Loucy (cell line): ENCODE measurements around the gene TES.
"Not testable (repeated sequence)": the region's sequence is repeated elsewhere in the genome, so short reads cannot be mapped to it uniquely, and the experiment has no call there.

Experiments
- H2AFZ ChIP-seq: fragments of 200-600 bp; sonication (generic); 2 replicates; pipeline ENCODE4 v1.6.0; 2016; ENCODE audit warnings: antibody characterized with exemption, mild to moderate bottlenecking, low read length, moderate library complexity
- H3F3A ChIP-seq: fragments of 200-600 bp; 2 replicates; pipeline ENCODE4 v1.6.0; 2016; ENCODE audit warnings: antibody characterized with exemption, low read depth, mild to moderate bottlenecking
- H3K27me3 ChIP-seq: fragments of 200-600 bp; sonication (generic); 2 replicates; pipeline ENCODE4 v1.6.1; 2014; ENCODE audit warnings: low read length, mild to moderate bottlenecking; ENCODE audit not compliant: insufficient read depth, poor library complexity, severe bottlenecking
- H3K36me3 ChIP-seq: fragments of 200-600 bp; sonication (generic); 2 replicates; pipeline ENCODE4 v1.6.1; 2016; ENCODE audit warnings: low read length; ENCODE audit not compliant: insufficient read depth
- H3K4me1 ChIP-seq: fragments of 200-600 bp; sonication (generic); 2 replicates; pipeline ENCODE4 v1.5.1; 2014; ENCODE audit warnings: low read length, mild to moderate bottlenecking; ENCODE audit not compliant: insufficient read depth, poor library complexity, severe bottlenecking
- H3K4me2 ChIP-seq: fragments of 200-600 bp; sonication (generic); 2 replicates; pipeline ENCODE4 v1.6.0; 2014; ENCODE audit warnings: antibody characterized with exemption, low read length, low read depth, mild to moderate bottlenecking; ENCODE audit not compliant: poor library complexity, severe bottlenecking
- H3K4me3 ChIP-seq: fragments of 200-600 bp; sonication (generic); 2 replicates; pipeline ENCODE4 v1.5.1; 2014; ENCODE audit warnings: low read length, mild to moderate bottlenecking, mixed read lengths; ENCODE audit not compliant: poor library complexity, severe bottlenecking
- H3K79me2 ChIP-seq: fragments of 200-600 bp; sonication (generic); 2 replicates; pipeline ENCODE4 v1.6.1; 2014; ENCODE audit warnings: low read length; ENCODE audit not compliant: insufficient read depth
- H3K9ac ChIP-seq: fragments of 200-600 bp; sonication (generic); 2 replicates; pipeline ENCODE4 v1.6.0; 2014; ENCODE audit warnings: mild to moderate bottlenecking, low read depth, low read length, moderate library complexity; ENCODE audit not compliant: poor library complexity, severe bottlenecking
- H3K9me2 ChIP-seq: fragments of 200-600 bp; sonication (generic); replicated peaks from 2 replicates; pipeline ENCODE4 v1.6.1; 2016; ENCODE audit warnings: low read depth, low read length, mixed read lengths
- H3K9me3 ChIP-seq: fragments of 200-600 bp; sonication (generic); 2 replicates; pipeline ENCODE4 v1.6.1; 2014; ENCODE audit warnings: mild to moderate bottlenecking, antibody characterized with exemption, low read length, low read depth; ENCODE audit not compliant: insufficient read depth
- H4K20me1 ChIP-seq: fragments of 200-600 bp; sonication (generic); 2 replicates; pipeline ENCODE4 v1.6.0; 2014; ENCODE audit warnings: antibody characterized with exemption, low read length, mild to moderate bottlenecking; ENCODE audit not compliant: insufficient read depth, poor library complexity, severe bottlenecking
- EZH2phosphoT487 ChIP-seq: fragments of 200-600 bp; IDR thresholded peaks from 2 replicates; pipeline ENCODE4 v1.6.1; 2018; ENCODE audit warnings: antibody characterized with exemption, mild to moderate bottlenecking, moderate library complexity, borderline replicate concordance
- TF ChIP-seq, protein P1 (sequence below): fragments of 200-600 bp; sonication (generic); conservative IDR thresholded peaks from 2 replicates; pipeline ENCODE4 v1.5.1; 2014; ENCODE audit warnings: mild to moderate bottlenecking, antibody characterized with exemption, low read length

The TES gene

DNA sequence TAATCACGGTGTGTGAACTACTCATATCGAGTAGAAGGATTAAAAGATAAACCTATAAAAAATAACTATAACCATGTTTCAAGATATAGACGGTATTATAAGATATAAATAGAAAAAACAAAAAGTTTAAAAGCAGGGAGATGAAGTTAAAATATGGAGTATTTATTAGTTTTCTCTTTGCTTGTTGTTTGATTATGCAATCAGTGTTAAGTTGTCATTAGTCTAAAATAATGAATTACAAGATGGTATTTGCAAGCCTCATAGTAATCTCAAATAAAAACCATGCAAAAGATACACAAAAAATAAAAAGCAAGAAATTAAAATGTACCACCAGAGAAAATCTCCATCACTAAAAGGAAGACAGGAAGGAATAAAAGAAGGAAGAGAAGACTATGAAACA lies 83.3 kb downstream of the TES start:
- Histone ChIP-seq H3K4me1 (no peaks in the 10 kb centered on the region), H3K9me2 (no peaks in the 10 kb centered on the region), H3K36me3 (no peaks in the 10 kb centered on the region), H3F3A (no peaks in the 10 kb centered on the region), H4K20me1 (no peaks in the 10 kb centered on the region), H3K79me2 (no peaks in the 10 kb centered on the region), H3K27me3 (no peaks in the 10 kb centered on the region), H3K4me2 (no peak overlapping the region), H3K9me3 (peaks cover 5% of the 10 kb centered on the region; the same call in 1 of the 2 replicates), H2AFZ (no peak overlapping the region), H3K4me3 (no peak overlapping the region), H3K9ac (no peak overlapping the region)
- TF ChIP-seq EZH2phosphoT487, result no peak
- TF ChIP-seq, protein P1, sequence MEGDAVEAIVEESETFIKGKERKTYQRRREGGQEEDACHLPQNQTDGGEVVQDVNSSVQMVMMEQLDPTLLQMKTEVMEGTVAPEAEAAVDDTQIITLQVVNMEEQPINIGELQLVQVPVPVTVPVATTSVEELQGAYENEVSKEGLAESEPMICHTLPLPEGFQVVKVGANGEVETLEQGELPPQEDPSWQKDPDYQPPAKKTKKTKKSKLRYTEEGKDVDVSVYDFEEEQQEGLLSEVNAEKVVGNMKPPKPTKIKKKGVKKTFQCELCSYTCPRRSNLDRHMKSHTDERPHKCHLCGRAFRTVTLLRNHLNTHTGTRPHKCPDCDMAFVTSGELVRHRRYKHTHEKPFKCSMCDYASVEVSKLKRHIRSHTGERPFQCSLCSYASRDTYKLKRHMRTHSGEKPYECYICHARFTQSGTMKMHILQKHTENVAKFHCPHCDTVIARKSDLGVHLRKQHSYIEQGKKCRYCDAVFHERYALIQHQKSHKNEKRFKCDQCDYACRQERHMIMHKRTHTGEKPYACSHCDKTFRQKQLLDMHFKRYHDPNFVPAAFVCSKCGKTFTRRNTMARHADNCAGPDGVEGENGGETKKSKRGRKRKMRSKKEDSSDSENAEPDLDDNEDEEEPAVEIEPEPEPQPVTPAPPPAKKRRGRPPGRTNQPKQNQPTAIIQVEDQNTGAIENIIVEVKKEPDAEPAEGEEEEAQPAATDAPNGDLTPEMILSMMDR, result no peak

DNA sequence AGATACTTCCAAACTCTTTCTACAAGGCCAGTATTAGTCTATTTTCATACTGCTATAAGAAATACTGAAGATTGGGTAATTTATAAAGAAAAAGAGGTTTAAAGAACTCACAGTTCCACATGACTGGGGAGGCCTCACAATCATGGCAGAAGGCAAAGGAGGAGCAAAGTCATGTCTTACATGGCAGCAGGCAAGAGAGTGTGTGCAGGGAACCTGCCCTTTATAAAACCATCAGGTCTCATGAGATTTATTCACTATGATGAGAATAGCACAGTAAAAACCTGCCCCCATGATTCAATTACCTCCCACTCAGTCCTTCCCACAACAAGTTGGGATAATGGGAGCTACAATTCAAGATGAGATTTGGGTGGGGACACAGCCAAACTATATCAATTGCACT lies 85.6 kb downstream of the TES start:
- H3K27me3 ChIP-seq, result not testable (repeated sequence)

DNA sequence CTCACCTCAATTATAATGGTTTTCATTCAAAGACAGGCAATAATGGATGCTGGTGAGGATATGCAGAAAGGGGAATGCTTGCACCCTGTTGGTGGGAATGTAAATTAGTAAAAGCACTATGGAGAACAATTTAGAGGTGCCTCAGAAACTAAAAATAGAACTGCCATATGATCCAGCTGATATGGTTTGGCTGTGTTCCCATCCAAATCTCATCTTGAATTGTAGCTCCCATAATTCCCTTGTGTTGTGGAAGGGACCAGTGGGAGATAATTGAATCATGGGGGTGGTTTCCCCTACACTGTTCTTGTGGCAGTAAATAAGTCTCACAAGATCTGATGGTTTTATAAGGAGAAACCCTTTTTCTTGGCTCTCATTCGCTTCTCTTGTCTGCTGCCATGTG lies 87.7 kb downstream of the TES start:
- Histone ChIP-seq H3K4me2 (no peak overlapping the region), H3K4me3 (no peak overlapping the region), H3K79me2 (no peaks in the 10 kb centered on the region), H3K9ac (no peak overlapping the region), H3K27me3 (no peaks in the 10 kb centered on the region), H3K9me3 (no peaks in the 10 kb centered on the region), H3K9me2 (no peaks in the 10 kb centered on the region), H3K4me1 (no peaks in the 10 kb centered on the region), H3F3A (no peaks in the 10 kb centered on the region), H4K20me1 (no peaks in the 10 kb centered on the region), H2AFZ (no peak overlapping the region), H3K36me3 (no peaks in the 10 kb centered on the region)
- TF ChIP-seq, protein P1, result no peak
- TF ChIP-seq EZH2phosphoT487, result no peak

More for the DNA sequence above, 85.6 kb downstream of the TES start:
- H3K79me2 ChIP-seq, H3K4me2 ChIP-seq, H3K36me3 ChIP-seq, H3K9me3 ChIP-seq, H4K20me1 ChIP-seq, H2AFZ ChIP-seq, H3F3A ChIP-seq, H3K4me1 ChIP-seq, H3K9me2 ChIP-seq, H3K9ac ChIP-seq, H3K4me3 ChIP-seq: not testable (repeated sequence)

DNA sequence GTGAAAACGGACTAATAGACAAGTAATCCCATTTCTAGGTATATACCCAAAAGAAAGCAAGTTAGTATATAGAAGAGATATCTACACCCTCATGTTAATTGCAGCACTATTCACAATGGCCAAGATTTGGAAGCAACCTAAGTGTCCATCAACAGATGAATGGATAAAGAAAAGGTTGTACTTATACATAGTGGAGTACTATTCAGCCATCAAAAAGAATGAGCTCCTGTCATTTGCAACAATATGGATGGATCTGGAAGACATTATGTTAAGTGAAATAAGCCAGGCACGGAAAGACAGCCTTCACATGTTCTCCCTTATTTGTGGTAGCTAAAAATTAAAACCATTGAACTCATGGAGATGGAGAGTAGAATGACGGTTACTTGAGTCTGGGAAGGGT lies 88.2 kb downstream of the TES start:
- Histone ChIP-seq H4K20me1 (no peaks in the 10 kb centered on the region), H3F3A (no peaks in the 10 kb centered on the region), H3K9ac (no peak overlapping the region), H3K4me3 (no peak overlapping the region), H3K27me3 (no peaks in the 10 kb centered on the region), H3K9me3 (no peaks in the 10 kb centered on the region), H3K4me1 (no peaks in the 10 kb centered on the region), H3K36me3 (no peaks in the 10 kb centered on the region), H2AFZ (no peak overlapping the region), H3K79me2 (no peaks in the 10 kb centered on the region), H3K4me2 (no peak overlapping the region), H3K9me2 (no peaks in the 10 kb centered on the region)
- TF ChIP-seq, protein P1, result no peak
- no peak for TF ChIP-seq EZH2phosphoT487
